DMS53 treated with DMSO at 0.1 percent for 48 hours (cell line): ENCODE results near the gene RPLP2.

Experiments
- DNase-seq: peaks from one replicate; lab custom pipeline; 2025; ENCODE audit not compliant: unreplicated experiment; lab: John Stamatoyannopoulos, UW

The RPLP2 gene

GRCh38 chr11:862081-862661, 52.4 kb downstream of the RPLP2 start:
- DNase-seq = no peak
